IPS-NIHi7 (cell line): ENCODE data around the gene ATRIP.

Experiments used
- DNase-seq: peaks from one replicate; pipeline ENCODE4 v3.0.0; 2012; ENCODE audit warnings: mixed read lengths; ENCODE audit errors: extremely low spot score

Gene ATRIP

DNA sequence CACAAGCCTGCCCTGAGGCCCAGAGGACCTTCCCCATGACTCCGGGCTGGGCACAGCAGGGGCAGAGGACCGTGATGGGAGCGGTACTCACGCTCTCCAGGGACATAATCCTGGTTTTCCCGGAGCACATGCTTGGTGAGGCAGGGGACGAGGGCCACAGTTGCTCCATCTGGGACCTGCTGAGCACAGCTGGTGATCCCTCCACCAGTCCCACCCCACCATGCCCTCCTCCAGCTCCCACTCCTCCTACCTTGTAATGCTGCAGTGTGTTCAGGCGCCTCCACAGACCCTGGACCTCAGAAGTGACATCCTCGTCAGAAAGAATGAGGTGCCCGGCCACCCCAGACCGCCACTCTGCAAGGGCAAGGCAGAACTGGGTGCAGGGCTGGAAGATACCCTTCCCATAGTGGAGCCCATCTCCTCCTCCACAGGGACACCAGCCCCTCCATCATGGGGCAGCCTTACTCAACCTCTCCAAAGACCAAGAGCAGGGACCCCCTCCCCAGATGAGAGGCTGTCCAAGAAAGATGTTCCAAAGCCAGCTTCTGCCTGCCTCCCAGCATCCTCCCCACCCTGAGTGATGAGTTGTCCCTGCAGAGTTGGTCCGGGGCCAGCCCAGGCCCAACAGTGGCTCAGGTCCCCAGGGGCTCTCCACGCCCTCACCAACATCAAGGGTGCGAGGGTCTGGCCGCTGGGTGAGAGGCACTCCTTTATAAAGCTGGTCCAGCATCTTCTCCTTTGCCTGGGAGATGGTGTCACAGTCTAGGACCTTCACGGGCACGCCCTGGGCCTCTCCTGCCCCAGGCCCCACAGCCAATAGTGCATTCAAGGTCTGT is 36.1 kb upstream of the ATRIP start:
- DNase-seq: no peak

- no peak for DNase-seq
Measured at GRCh38 chr3:48411041-48411588, 35.4 kb upstream of the ATRIP start.

DNA sequence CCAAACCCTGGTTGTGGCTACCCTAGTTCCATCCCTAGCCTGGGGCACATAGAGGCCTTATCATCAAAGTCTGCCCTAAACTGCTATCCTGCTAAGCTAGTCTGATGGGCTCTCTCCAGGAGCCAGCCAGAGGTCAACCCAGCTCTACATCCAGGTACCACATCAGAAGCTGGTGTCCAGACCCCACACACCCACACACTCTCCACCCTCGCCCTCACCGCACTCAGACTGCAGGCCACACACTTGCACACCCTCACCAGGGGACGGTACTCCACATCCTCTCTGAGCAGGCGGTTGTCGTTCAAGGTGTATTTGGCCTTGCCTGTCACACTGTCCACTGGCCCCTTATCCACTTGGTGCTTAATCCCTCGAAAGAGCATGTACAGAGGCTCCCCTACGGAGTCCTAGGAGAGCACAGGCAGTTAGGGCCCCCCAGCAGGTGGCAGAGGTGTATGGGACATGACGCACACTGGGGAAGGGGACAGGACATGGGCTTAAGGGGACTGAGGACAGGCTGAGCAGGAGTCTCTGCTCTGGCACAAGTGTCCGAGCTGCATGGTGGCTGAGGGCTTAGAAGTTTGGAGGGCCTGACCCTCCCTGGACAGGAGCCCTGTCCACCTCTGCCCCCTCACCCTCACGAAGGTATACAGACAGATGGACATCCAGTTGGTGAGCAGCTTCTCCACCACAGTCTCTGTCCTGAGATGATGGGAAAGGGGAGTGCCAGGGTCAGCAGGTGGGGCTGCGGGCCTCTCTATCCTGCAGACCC is 34.7 kb upstream of the ATRIP start:
- DNase-seq: no peak

DNA sequence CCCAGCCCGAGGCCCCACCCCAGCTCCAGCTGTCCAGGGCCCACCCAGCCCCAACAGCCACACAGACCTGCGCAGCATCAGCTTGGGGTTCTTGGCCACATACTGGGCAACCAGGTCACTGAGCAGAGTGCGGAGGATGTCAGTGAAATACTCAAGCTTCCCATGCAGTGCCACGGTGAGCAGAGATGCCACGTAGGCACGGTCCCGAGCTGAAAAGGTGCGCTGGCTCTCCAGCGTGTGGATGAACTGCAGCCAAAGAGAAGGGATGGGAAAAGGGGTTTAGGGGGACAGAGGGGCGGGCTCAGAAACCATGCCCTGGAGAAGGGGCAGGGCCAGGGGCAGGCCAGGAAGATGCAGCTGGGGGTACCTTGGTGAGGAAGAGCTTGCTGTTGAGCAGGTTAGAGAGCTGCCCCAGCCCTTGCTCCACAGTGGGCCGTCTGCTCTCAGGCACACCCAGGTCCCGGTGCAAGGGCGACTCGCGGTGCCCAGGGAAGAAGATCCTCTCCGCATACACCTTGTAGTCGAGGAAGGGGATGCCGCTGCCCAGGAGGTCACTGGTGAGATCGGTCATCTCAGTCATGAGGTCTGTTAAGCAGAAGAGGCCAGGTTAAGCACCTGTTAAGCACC is 34.0 kb upstream of the ATRIP start:
- no peak for DNase-seq

GRCh38 chr3:48413086-48413485 is 33.5 kb upstream of the ATRIP start:
- DNase-seq: no peak

GRCh38 chr3:48413611-48414010 is 32.9 kb upstream of the ATRIP start:
- DNase-seq: no peak

DNA sequence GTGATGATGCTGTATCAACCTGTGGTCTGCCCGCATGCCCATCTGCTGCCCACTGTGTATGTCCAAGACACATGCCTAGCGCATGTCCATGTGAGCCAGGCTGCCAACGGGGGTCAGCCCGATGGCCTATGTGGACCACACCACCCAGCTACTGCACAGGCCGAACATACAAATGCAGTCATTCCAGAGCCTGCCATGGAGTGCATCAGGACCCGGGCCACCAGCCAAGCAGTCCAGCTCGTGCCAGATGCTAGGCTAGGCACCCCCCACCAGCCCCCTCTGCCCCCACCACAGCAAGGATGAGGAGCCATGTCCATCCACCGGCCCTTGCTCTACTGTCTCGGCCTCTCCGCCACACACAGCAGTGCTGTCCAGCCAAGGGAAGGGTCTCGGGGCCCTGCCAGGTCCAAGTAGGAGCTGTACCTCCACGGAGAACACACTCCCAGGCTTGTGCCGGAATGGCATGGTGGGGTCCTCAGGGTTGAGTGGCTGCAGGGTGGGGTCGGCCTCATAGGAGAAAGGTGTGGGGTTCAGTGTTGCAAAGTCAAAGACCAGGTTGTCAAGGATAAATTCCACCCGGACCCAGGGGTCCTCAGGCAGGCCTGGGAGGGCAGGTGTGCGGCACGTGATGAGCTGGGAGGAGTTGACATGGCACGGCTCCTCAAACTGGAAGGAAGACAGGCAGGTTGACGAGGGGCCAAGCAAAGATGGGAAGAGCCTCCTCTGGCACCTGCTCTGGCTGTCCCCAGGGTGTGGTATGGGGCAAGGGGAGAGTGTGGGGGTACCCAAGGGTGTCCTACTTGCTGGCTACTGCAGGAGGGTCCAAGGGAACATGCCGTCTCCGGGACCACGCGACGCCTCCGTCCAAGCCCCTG is 31.9 kb upstream of the ATRIP start:
- no peak for DNase-seq

DNA sequence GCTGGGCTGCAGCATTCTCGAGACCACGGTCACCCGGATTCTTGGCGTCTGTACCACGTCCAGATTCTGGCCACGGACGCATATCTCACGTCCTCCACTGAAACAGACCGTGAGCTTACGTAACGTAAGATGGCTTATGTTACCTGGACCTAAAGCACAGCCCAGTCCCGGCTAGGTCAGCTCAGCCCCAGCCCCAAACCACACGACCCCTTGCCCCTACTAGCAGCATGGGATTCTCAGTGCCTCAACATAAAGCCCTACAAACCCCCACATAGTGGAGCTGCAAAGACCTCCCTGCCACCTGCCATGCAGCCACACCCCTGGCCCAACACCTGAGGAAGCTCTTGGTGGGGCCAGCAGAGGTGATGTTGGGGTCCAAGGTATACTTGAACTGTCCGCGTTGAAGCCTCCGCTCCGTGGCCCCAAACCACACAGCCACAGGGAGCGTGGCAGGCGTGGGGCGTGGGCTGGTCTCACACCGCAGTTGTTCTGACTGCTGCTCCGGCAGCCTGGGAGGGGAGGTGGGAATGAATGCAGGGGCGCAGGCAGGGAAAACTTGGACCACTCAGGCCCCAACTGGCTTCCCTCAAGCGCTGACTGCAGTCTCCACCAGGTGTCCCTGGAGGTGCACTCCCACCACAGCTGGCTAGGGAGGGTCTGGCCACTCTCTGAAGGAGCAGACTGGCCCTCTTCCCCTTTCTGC is 31.1 kb upstream of the ATRIP start:
- DNase-seq: no peak

DNA sequence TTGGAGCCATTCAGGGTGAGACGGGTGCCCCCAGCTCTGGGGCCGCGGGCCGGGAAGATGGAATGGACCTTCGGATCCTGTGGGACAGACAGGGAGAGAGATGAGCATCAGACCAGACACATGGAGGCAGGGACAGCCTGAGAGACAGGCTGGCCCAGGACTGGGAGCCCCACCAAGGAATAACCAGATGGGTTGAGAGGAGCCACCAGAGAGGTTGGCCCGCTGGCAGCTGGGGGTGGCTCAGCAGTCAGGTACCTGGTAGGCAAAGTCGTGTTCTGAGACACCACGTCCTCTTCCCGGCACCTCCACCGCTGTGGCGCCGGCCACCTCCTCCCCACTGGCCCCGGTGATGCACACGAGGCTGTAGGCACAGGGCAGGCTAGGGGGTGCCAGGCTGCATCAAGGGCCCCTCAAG is 30.4 kb upstream of the ATRIP start:
- no peak for DNase-seq

DNA sequence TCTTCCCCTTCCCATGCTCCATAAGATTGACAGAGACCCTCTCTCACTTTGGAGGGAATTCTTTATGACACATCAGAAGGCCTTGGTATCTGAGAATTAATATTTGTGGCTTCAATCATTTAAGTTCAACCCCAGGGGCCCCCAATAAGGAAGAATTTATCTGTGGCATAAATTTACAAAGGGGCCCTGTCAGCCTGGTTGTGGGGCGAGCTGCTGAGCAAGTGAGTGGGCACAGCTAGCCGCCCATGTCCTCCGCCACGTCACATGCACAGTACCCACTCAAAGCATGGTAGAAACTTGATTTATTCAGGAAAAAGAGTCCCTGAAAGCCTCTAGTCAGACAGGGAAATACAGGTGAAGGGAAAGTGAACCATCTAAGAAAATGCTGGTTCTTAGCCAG is 30.0 kb upstream of the ATRIP start:
- DNase-seq: no peak

GRCh38 chr3:48417529-48418108 is 28.9 kb upstream of the ATRIP start:
- no peak for DNase-seq

DNA sequence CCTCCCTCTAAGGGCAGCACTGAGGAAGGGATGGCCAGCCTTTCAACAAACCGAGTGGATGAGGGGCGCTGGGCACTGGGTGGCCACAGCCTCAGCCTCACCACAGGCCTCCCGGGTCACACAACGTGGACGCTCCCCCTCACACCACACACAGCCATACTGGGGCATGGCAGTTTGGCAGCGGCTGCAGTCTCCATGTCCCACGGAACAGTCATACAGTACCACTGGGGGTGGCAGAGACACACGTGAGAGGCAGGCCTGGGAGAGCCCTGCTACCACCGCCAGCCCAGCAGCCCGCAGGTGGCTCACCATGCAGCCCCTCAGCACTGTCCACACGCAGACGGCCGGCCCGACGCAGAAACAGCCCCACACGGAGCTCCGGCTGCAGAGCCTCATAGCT is 28.4 kb upstream of the ATRIP start:
- no peak for DNase-seq

DNA sequence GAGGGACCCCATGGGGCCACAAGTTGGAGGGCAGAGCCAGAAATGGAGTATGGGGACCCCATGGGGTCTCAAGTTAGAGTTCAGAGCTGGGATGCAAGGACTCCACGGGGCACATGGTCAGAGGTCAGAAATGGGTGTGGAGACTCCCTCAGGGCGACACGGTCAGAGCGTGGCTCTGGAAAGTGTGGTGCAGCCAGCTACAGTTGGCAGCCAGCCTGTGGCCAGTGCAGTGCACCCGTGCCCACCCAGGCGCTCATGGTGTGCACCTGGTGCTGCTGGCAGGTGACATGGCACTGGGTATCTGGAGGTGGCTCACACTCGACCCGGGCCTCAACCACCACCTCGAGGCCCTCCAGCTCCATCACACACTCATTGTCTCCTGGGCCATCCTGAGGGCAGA is 27.9 kb upstream of the ATRIP start:
- no peak for DNase-seq

DNA sequence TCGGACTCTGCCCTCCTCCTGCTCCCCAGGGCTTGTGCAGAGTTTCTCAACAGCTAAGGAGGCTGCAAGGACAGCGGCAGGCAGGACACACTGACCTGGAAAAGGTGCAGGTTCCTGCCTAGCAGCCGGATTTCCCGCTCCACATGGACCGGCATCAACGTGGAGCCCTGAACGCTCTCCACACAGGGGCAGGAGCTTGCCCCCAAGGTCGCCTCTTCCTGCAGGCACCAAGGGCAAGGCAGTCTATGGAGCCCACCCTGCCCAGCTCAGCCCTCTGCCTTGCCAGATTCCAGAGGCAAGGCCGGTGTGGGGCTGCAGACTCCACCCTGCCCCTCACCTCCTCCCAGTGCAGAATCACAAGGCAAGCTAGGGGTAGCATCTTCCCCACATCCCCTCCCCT is 27.4 kb upstream of the ATRIP start:
- DNase-seq: no peak

GRCh38 chr3:48419597-48419996 is 26.9 kb upstream of the ATRIP start:
- no peak for DNase-seq

GRCh38 chr3:48420561-48420960 is 26.0 kb upstream of the ATRIP start:
- no peak for DNase-seq

- DNase-seq: no peak
Measured at GRCh38 chr3:48422272-48422671, 24.3 kb upstream of the ATRIP start.

DNA sequence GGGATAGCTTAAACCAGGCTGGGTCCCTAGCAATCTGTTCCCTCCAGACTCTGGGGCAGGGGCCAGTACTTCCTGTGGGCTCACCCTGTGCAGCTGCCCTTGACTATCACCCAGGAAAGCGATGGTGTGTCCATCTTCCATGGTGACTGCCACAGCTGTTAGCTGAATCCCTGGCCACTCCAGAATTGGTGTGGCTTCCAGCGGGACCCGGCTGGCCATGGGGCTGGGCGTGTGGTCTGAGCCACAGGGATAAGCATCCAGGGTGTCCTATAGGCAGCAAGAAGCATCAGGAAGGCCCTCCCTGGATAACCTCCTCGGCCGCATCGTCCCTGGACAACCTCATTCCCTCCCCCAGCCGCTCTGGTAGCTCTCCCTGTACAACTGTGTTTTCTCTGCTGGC is 23.9 kb upstream of the ATRIP start:
- no peak for DNase-seq

DNA sequence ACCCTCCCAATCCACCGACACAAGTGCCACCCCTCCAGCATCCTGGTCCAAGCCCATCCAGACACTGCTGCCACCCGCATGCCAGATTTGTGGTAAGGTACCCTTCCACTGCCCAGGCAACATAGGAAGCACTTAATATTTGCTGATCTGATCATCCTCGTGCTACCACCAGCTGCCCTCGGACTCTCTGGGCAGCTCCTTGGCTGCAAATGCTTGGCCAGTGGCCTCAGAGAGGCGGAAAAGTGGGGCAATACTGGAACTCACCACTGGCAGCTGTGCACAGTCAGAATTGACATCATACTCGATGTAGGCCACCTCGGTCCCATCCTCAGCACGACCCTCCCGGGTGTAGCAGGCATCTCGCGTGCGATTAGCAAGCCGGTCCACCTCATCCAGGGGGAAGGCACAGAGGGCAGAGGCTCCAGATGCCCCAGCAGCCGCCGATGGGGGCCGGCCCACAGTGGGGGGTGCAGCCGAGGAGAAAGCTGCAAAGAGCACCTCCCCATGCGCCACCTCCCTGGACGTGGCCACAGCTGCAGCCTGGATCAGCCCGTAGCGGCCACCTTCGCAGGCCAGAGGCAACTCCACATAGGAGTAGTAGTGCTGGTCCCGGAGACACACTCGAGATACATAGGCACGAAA is 23.2 kb upstream of the ATRIP start:
- no peak for DNase-seq
